Erythroblast (primary cell): ENCODE results near the gene CXorf58.
"Not testable (repeated sequence)": the region's sequence is repeated elsewhere in the genome, so short reads cannot be mapped to it uniquely, and the experiment has no call there.

Experiments used
- DNase-seq, 2 experiments: peaks; one replicate each; lab custom pipeline; 2025; lab: John Stamatoyannopoulos, UW
- GATA1 ChIP-seq: IDR thresholded peaks from 2 replicates; pipeline ENCODE4 v1.6.1; 2011; ENCODE audit warnings: low read depth, mild to moderate bottlenecking, control low read depth, low read length, moderate library complexity
- POLR2A ChIP-seq: IDR thresholded peaks from 2 replicates; pipeline ENCODE4 v1.6.1; 2011; ENCODE audit warnings: mild to moderate bottlenecking, low read length

CXorf58 gene

GRCh38 chrX:23907498-23908218, at the start of gene CXorf58, which contains the start of gene APOO:
Gene CXorf58 (plus strand): TSS chrX:23908006. CDS start chrX:23910303, 2,297 bp downstream.
Gene APOO (minus strand): TSS chrX:23907938. CDS start chrX:23907702, 236 bp downstream.
- no peak for TF ChIP-seq GATA1
- TF ChIP-seq POLR2A, result peak; percentile 65
- peak; percentile 95 to 97 for DNase-seq

GRCh38 chrX:23859238-23859637, 48.6 kb upstream of the CXorf58 start:
- DNase-seq, result not testable (repeated sequence)

- DNase-seq, result no peak
- TF ChIP-seq POLR2A, result no peak
- TF ChIP-seq GATA1, result no peak
These were observed 46.5 kb upstream of the CXorf58 start for GRCh38 chrX:23861215-23861896.

GRCh38 chrX:23861952-23862351, 45.9 kb upstream of the CXorf58 start:
- not testable (repeated sequence) for DNase-seq

GRCh38 chrX:23864742-23865326, 43.0 kb upstream of the CXorf58 start:
- no peak for TF ChIP-seq POLR2A
- DNase-seq, result peak in 1 of 2 experiments; percentile 51

GRCh38 chrX:23870041-23870440, 37.8 kb upstream of the CXorf58 start:
- DNase-seq, result no peak
- TF ChIP-seq GATA1 (no peak), POLR2A (no peak)

- DNase-seq, result no peak
- TF ChIP-seq POLR2A (no peak), GATA1 (no peak)
These were observed 35.8 kb upstream of the CXorf58 start for GRCh38 chrX:23871905-23872546.

GRCh38 chrX:23879380-23880090, 28.3 kb upstream of the CXorf58 start:
- DNase-seq, result no peak
- no peak for TF ChIP-seq GATA1
- no peak for TF ChIP-seq POLR2A

GRCh38 chrX:23883737-23884354, 24.0 kb upstream of the CXorf58 start:
- TF ChIP-seq GATA1 (no peak), POLR2A (no peak)
- peak; percentile 1 to 53 for DNase-seq

- no peak for TF ChIP-seq GATA1
- TF ChIP-seq POLR2A, result no peak
These were observed 23.3 kb upstream of the CXorf58 start for GRCh38 chrX:23884427-23885024.

GRCh38 chrX:23885803-23886202, 22.0 kb upstream of the CXorf58 start:
- TF ChIP-seq POLR2A, result no peak
- no peak for TF ChIP-seq GATA1
- no peak for DNase-seq

More at GRCh38 chrX:23884427-23885024, 23.3 kb upstream of the CXorf58 start:
- peak; percentile 60 to 82 for DNase-seq

GRCh38 chrX:23887451-23887850, 20.4 kb upstream of the CXorf58 start:
- DNase-seq, result peak; percentile 64 to 81
- TF ChIP-seq POLR2A (no peak), GATA1 (no peak)

GRCh38 chrX:23887918-23888317, 19.9 kb upstream of the CXorf58 start:
- no peak for DNase-seq
- TF ChIP-seq POLR2A, result no peak
- TF ChIP-seq GATA1, result no peak
